Right forelimb (tissue), 1 donor: ENCODE results near the gene POLD3.

Experiments
- DNase-seq: peaks from one replicate; pipeline ENCODE4 v3.0.0-alpha.2; 2018

Gene POLD3

GRCh38 chr11:74592441-74593362 lies at the start of gene POLD3:
Gene POLD3 (plus strand): TSS chr11:74592582. CDS start chr11:74592659, 77 bp downstream.
- peak; percentile 97 for DNase-seq

- DNase-seq = no peak
Measured at GRCh38 chr11:74543991-74544390, 48.4 kb upstream of the POLD3 start.

- no peak for DNase-seq
Measured at GRCh38 chr11:74546752-74547151, 45.6 kb upstream of the POLD3 start.

- no peak for DNase-seq
Measured at GRCh38 chr11:74550991-74551753, 41.2 kb upstream of the POLD3 start.

GRCh38 chr11:74551754-74552145 lies 40.6 kb upstream of the POLD3 start:
- DNase-seq = no peak

- no peak for DNase-seq
Measured at GRCh38 chr11:74557526-74557925, 34.9 kb upstream of the POLD3 start.

- no peak for DNase-seq
Measured at GRCh38 chr11:74559110-74559933, 33.1 kb upstream of the POLD3 start.

DNA sequence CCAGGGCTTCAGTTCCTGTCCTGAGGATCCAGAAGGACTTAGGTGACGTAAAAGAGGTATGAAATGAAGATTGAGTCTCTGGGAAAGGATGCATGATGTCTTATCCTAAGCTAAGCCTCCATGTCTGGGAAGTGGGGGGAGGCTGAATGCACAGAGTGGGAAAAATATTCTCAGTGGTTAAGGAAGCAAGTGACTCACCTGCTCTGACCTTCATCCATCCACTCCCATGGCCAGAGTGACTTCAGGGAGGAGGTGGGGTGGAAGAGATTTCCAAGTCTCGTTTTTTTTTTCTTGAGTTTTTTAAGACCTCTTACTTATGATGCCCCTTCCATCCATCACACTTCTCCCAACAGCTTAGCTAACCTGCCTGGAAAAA lies 32.5 kb upstream of the POLD3 start:
- no peak for DNase-seq

GRCh38 chr11:74566146-74566960 lies 26.0 kb upstream of the POLD3 start:
- no peak for DNase-seq

DNA sequence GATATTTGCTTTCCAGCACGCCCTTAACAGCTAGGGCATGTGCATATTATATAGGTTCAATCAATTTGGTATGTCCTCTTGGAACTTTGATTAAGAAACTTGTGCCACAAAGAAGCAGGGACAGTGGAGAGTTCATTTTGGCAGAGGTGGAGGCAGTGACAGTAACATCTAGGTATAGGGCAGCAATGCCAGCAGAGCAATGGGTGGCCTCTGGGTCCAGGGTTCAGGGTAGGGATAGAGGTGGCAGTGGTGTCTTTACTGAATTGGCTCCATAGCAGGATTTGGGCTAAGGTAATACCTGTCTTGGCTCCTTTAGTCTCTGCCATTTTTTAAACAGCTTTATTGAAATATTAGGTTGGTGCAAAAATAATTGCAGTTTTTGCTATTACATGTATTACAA lies 24.4 kb upstream of the POLD3 start:
- no peak for DNase-seq

GRCh38 chr11:74570266-74571061 lies 21.9 kb upstream of the POLD3 start:
- no peak for DNase-seq

GRCh38 chr11:74571062-74571399 lies 21.4 kb upstream of the POLD3 start:
- no peak for DNase-seq

GRCh38 chr11:74572349-74572748 lies 20.0 kb upstream of the POLD3 start:
- no peak for DNase-seq

GRCh38 chr11:74574563-74574962 lies 17.8 kb upstream of the POLD3 start:
- DNase-seq = no peak

GRCh38 chr11:74575999-74576398 lies 16.4 kb upstream of the POLD3 start:
- DNase-seq = no peak

- no peak for DNase-seq
Measured at GRCh38 chr11:74577181-74577580, 15.2 kb upstream of the POLD3 start.

DNA sequence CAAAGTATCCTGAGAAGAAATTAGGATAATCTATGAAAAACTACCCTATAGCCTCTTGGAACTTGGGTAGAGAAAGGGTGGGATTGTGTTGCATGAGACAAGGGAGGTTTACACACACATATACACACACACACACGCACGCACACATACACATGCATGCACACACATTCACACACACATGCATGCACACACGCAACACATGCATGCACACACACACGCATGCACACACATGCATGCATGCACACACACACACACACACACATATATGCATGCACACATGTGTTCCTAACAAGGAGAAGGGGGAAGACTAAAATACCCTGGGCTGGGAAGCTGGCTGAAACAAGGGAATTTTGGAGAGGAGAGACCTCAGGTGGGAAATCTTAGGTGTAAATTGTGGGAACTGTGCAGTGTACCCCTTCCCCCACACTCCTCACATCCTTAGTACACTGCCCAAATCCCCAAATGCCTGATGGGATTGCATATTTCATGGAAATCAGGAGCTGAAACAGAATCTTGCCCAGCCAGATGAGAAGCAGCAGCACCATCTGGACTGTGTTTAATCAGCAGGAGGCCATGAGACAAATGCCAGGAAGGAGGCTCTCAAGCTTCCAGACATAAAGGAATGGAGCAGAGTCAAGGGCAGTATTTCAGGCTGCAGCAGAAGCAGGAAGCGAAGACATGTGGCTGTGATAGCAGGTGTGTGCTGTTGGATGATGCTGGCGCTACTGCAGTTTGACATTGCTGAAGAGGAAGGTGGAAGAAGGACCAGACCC lies 14.6 kb upstream of the POLD3 start:
- no peak for DNase-seq

- no peak for DNase-seq
Measured at GRCh38 chr11:74579577-74580270, 12.7 kb upstream of the POLD3 start.

DNA sequence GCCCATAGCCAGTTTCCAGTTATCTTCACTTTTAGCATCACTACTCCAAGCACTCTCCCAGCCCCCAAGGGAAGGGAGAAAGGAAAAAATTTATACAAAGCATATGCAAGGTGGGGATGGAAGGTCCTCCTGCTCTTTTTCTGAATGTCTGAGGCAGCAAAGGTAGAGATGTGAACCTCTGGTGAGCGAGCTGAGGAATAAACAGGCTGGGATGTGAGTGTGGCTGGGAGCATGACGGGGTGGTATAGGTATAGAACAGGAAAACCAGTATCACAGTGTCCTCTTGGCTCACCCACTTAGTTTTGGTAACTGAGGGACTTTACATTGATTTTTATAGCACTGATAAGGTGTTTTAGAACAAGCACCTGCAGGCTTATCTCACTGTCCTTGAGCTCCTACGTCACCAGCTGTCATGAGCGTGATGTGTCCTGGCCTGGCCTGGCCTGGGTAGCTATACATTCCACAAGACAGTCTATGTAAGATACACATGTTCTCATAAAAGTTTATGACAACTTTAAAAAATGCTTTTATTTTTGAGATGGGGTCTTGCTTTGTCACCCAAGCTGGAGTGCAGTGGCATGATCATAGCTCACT lies 10.3 kb upstream of the POLD3 start:
- no peak for DNase-seq
